Endothelial cell of umbilical vein (primary cell): ENCODE measurements around the gene GPN1. TPM values are rescaled to one million over a fixed set of nuclear protein-coding genes. Genes with fewer than 3 reads are reported as not detected.
A peak's percentile ranks its signal among the peaks of the same experiment; 100 is the strongest.

Experiments
- BruUV-seq: library from RNA; stranded (reverse); fragments of 400-500 nt; replicated peaks from 2 replicates; lab custom pipeline; 2021; lab: Mats Ljungman, UMichigan
- CTCF ChIA-PET: fragments of 300-600, 350-600 bp; sonication (Branson Sonifier 250); formaldehyde crosslinking; loops from one replicate; lab custom pipeline; 2021; ENCODE audit warnings: antibody characterized with exemption, inconsistent platforms; lab: Charles Lee
- POLR2A ChIA-PET: fragments of 300-600, 350-600 bp; sonication (Branson Sonifier 250); formaldehyde crosslinking; loops from one replicate; lab custom pipeline; 2021; ENCODE audit warnings: antibody characterized with exemption, inconsistent platforms; lab: Charles Lee
- DNase-seq: peaks from one replicate; pipeline ENCODE4 v3.0.0-alpha.2; 2011; ENCODE audit warnings: low read depth, low spot score
- FAIRE-seq: peaks from 2 replicates; lab custom pipeline; 2011; peaks lifted over from hg19 to GRCh38; lab: Jason Lieb, UNC
- H2AFZ ChIP-seq: 2 replicates; pipeline ENCODE4 v1.6.0; 2012; ENCODE audit warnings: low read depth, low read length, control low read depth, inconsistent platforms
- H3K27ac ChIP-seq: 2 replicates; pipeline ENCODE4 v1.5.1; 2011; ENCODE audit warnings: low read depth, mild to moderate bottlenecking, control low read depth, low read length, moderate library complexity; ENCODE audit not compliant: insufficient read depth
- H3K27me3 ChIP-seq, 2 experiments: 2 replicates each; pipeline versions ENCODE4 v1.6.0 to v1.6.1; 2011; ENCODE audit warnings: low read length in 2 of 2, mixed read lengths in 1 of 2; ENCODE audit not compliant: control insufficient read depth in 2 of 2, insufficient read depth in 2 of 2
- H3K36me3 ChIP-seq, 2 experiments: 2 replicates in 1 of 2; 3 replicates in 1 of 2; pipeline ENCODE4 v1.5.1; 2011; ENCODE audit warnings: low read length in 2 of 2, mild to moderate bottlenecking in 1 of 2, moderate library complexity in 1 of 2; ENCODE audit not compliant: control insufficient read depth in 2 of 2, insufficient read depth in 2 of 2; ENCODE audit errors: extremely low read depth in 1 of 2
- H3K4me1 ChIP-seq: 3 replicates; pipeline ENCODE4 v1.5.1; 2011; ENCODE audit warnings: mild to moderate bottlenecking, low read length; ENCODE audit not compliant: control insufficient read depth, insufficient read depth; ENCODE audit errors: extremely low read depth
- H3K4me2 ChIP-seq: 2 replicates; pipeline ENCODE4 v1.6.1; 2011; ENCODE audit warnings: low read length, control low read depth, mixed read lengths; ENCODE audit not compliant: insufficient read depth
- H3K4me3 ChIP-seq, 3 experiments: fragments of 200-600 bp in 1 of 3; sonication (generic), shearing (Covaris generic) in 1 of 3; replicated peaks in 1 of 3; 2 replicates each; pipeline ENCODE4 v1.5.1; 2011 to 2016; ENCODE audit warnings: control low read depth in 3 of 3, low read length in 3 of 3, mild to moderate bottlenecking in 2 of 3, inconsistent platforms in 1 of 3, low read depth in 1 of 3, moderate library complexity in 1 of 3; ENCODE audit not compliant: insufficient read depth in 1 of 3
- H3K79me2 ChIP-seq: 2 replicates; pipeline ENCODE4 v1.6.0; 2012; ENCODE audit warnings: low read length, inconsistent platforms; ENCODE audit not compliant: control insufficient read depth, insufficient read depth
- H3K9ac ChIP-seq: replicated peaks from 2 replicates; pipeline ENCODE3; 2011; ENCODE audit warnings: low read length, control low read depth; ENCODE audit not compliant: insufficient read depth; ENCODE audit errors: extremely low read depth
- H3K9me1 ChIP-seq: replicated peaks from 3 replicates; pipeline ENCODE4 v1.6.0; 2011; ENCODE audit warnings: mild to moderate bottlenecking, low read length; ENCODE audit not compliant: control insufficient read depth, insufficient read depth; ENCODE audit errors: extremely low read depth
- H3K9me3 ChIP-seq: replicated peaks from 2 replicates; pipeline ENCODE4 v1.5.1; 2012; ENCODE audit warnings: low read length, inconsistent platforms; ENCODE audit not compliant: control insufficient read depth, insufficient read depth
- H4K20me1 ChIP-seq: replicated peaks from 2 replicates; pipeline ENCODE3; 2011; ENCODE audit warnings: mild to moderate bottlenecking, low read length; ENCODE audit not compliant: control insufficient read depth, insufficient read depth; ENCODE audit errors: extremely low read depth
- EZH2 ChIP-seq: IDR thresholded peaks from 2 replicates; pipeline ENCODE4 v1.6.1; 2012; ENCODE audit warnings: borderline replicate concordance, low read depth, mild to moderate bottlenecking, moderate library complexity, low read length, inconsistent platforms; ENCODE audit not compliant: severe bottlenecking
- FOS ChIP-seq: IDR thresholded peaks from 2 replicates; pipeline ENCODE4 v1.6.1; 2011; ENCODE audit warnings: mild to moderate bottlenecking, low read length, moderate library complexity, borderline replicate concordance; ENCODE audit not compliant: insufficient read depth
- GATA2 ChIP-seq: IDR thresholded peaks from 2 replicates; pipeline ENCODE4 v1.7.0; 2011; ENCODE audit warnings: low read depth, mild to moderate bottlenecking, moderate library complexity, mixed read lengths, low read length; ENCODE audit not compliant: insufficient read length, insufficient read depth
- JUN ChIP-seq: IDR thresholded peaks from 2 replicates; pipeline ENCODE4 v1.6.1; 2011; ENCODE audit warnings: borderline replicate concordance, low read depth; ENCODE audit not compliant: insufficient read length, insufficient read depth
- MAX ChIP-seq: IDR thresholded peaks from 2 replicates; pipeline ENCODE4 v1.6.1; 2011; ENCODE audit not compliant: insufficient read depth, insufficient read length
- MYC ChIP-seq: IDR thresholded peaks from one replicate; pipeline ENCODE4 v1.6.1; 2011; ENCODE audit warnings: mild to moderate bottlenecking, low read depth, low read length
- POLR2A ChIP-seq: IDR thresholded peaks from 2 replicates; pipeline ENCODE4 v1.6.1; 2012; ENCODE audit warnings: low read depth, mild to moderate bottlenecking, control low read depth, low read length
- POLR2AphosphoS5 ChIP-seq: IDR thresholded peaks from 2 replicates; pipeline ENCODE4 v1.6.1; 2012; ENCODE audit warnings: low read depth, mild to moderate bottlenecking, control low read depth, low read length, moderate library complexity; ENCODE audit not compliant: insufficient read depth
- dilution Hi-C: fragments of 300-500 bp; cut with MboI; formaldehyde crosslinking; loops from one replicate; pipeline ENCODE4 v1.15.0; 2019; ENCODE audit warnings: low sequenced_read_pairs; ENCODE audit not compliant: extremely low pct_ligation_motif_present
- intact Hi-C: fragments of 100-400 bp; cut with micrococcal nuclease; formaldehyde crosslinking; loops from one replicate; pipeline ENCODE4 v1.10.0; 2022
- polyA plus RNA-seq, 4 experiments: library from polyadenylated mRNA; depleted of rRNA in 3 of 4; stranded (reverse) in 3 of 4; unstranded in 1 of 4; fragments of >200 nt; gene quantifications; 2 replicates each; pipeline versions ENCODE4 v1.2.1 to v1.2.3, GENCODE V29; 2011 to 2012; ENCODE audit warnings: missing spikeins in 1 of 4
- total RNA-seq: library from RNA; stranded (reverse); gene quantifications from 2 replicates; pipeline ENCODE4 v1.2.3, GENCODE V29; 2021
- TF ChIP-seq, protein P1 (sequence below), 2 donors: IDR thresholded peaks; 1 replicate in 1 of 2; 2 replicates in 1 of 2; pipeline ENCODE4 v1.5.1; 2011; ENCODE audit warnings: low read length in 2 of 2, mild to moderate bottlenecking in 2 of 2, moderate library complexity in 2 of 2, control low read depth in 1 of 2, inconsistent platforms in 1 of 2, low read depth in 1 of 2; ENCODE audit not compliant: insufficient read depth in 1 of 2; ENCODE audit errors: extremely low read depth in 1 of 2

Gene GPN1
- total and polyA plus RNA-seq, 2 donors (not counting 3 experiments of a cell fraction or from before 2014, with no cell fraction given): 35.4 to 45.5 TPM

DNA sequence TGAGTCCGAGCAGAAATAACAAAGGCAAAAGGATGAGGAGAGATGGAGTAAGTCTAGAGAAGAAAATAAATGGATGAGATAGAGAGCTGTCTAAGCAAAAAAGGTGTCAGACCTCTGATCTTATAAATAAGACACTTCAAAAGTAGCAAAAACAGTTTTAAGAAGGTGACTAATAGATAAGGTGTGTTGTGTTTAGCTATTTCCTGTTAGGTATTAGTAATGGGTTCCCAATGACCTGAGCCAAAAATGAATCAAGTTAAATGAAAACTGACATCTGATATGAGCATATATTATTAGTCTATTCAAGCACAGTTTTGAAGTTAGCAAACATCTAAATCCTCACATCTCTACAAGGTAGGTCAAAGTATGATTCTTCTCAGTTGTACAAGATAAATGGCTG, 23.9 kb downstream of the GPN1 start:
- no peak for FAIRE-seq
- ChIA-PET POLR2A (interaction anchor here (0.6 to 1.3 kb wide), 2 partner anchors 13 to 29 kb away, joined by 3 to 4 read pairs; no protein-coding TSS in a partner anchor), CTCF (interaction anchor here (3.3 kb wide), 1 partner anchor 31 kb away, joined by 18 read pairs; no protein-coding TSS in a partner anchor)
- Histone ChIP-seq H3K79me2 (no peaks in the 10 kb centered on the region), H3K36me3 (peaks cover 30 to 35% of the 10 kb centered on the region in 2 experiments), H3K9me3 (no peaks in the 10 kb centered on the region), H4K20me1 (no peaks in the 10 kb centered on the region), H3K4me3 (no peak overlapping the region), H3K27me3 (no peaks in the 10 kb centered on the region), H3K27ac (no peak overlapping the region), H3K9ac (no peak overlapping the region), H3K9me1 (no peaks in the 10 kb centered on the region), H3K4me1 (peaks cover 9% of the 10 kb centered on the region), H2AFZ (no peak overlapping the region), H3K4me2 (no peak overlapping the region)
- no peak for DNase-seq
- intact Hi-C loops (no loop called here), dilution Hi-C loops (no loop called here)
- no peak for TF ChIP-seq EZH2
- peak; percentile 9 for TF ChIP-seq FOS
- no peak for TF ChIP-seq POLR2A
- no peak for TF ChIP-seq POLR2AphosphoS5
- no TSS peak for BruUV-seq

GRCh38 chr2:27653397-27653796, 24.5 kb downstream of the GPN1 start:
- H3K79me2 ChIP-seq: no peaks in the 10 kb centered on the region
- H3K9ac ChIP-seq: no peak overlapping the region
- no peak for FAIRE-seq
- H3K27me3 ChIP-seq: no peaks in the 10 kb centered on the region
- ChIA-PET CTCF (interaction anchor here (3.3 kb wide), 1 partner anchor 30 kb away, joined by 18 read pairs; no protein-coding TSS in a partner anchor), POLR2A (interaction anchor here (1.3 kb wide), 1 partner anchor 13 kb away, joined by 3 read pairs; no protein-coding TSS in a partner anchor)
- peaks cover 9% of the 10 kb centered on the region for H3K4me1 ChIP-seq
- no peaks in the 10 kb centered on the region for H3K9me3 ChIP-seq
- H3K4me2 ChIP-seq: no peak overlapping the region
- no peak overlapping the region for H3K27ac ChIP-seq
- no peaks in the 10 kb centered on the region for H4K20me1 ChIP-seq
- H3K36me3 ChIP-seq: peaks cover 29 to 34% of the 10 kb centered on the region in 2 experiments
- no peak overlapping the region for H2AFZ ChIP-seq
- TF ChIP-seq POLR2A (no peak), MAX (no peak), FOS (no peak), EZH2 (no peak), GATA2 (no peak), POLR2AphosphoS5 (no peak), MYC (no peak), JUN (no peak)
- TF ChIP-seq, protein P1, sequence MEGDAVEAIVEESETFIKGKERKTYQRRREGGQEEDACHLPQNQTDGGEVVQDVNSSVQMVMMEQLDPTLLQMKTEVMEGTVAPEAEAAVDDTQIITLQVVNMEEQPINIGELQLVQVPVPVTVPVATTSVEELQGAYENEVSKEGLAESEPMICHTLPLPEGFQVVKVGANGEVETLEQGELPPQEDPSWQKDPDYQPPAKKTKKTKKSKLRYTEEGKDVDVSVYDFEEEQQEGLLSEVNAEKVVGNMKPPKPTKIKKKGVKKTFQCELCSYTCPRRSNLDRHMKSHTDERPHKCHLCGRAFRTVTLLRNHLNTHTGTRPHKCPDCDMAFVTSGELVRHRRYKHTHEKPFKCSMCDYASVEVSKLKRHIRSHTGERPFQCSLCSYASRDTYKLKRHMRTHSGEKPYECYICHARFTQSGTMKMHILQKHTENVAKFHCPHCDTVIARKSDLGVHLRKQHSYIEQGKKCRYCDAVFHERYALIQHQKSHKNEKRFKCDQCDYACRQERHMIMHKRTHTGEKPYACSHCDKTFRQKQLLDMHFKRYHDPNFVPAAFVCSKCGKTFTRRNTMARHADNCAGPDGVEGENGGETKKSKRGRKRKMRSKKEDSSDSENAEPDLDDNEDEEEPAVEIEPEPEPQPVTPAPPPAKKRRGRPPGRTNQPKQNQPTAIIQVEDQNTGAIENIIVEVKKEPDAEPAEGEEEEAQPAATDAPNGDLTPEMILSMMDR (IDR thresholded peaks at IDR 0.05; ENCODE audit: extremely low read depth in 1 of 2, insufficient read depth in 1 of 2, low read depth in 1 of 2, low read length in 2 of 2): no peak
- DNase-seq: no peak
- dilution Hi-C loops (no loop called here), intact Hi-C loops (no loop called here)
- BruUV-seq: no TSS peak
- no peaks in the 10 kb centered on the region for H3K9me1 ChIP-seq
- no peak overlapping the region for H3K4me3 ChIP-seq
